Testis (tissue), 2 donors: ENCODE data around the gene FXYD2.

Source experiments
- CTCF ChIP-seq, 3 experiments: fragments of 450-650 bp in 2 of 3; fragments of 200-600 bp in 1 of 3; sonication (generic) in 1 of 3; IDR thresholded peaks; one replicate each; pipeline ENCODE4 v1.5.1; 2016 to 2019; ENCODE audit warnings: antibody characterized with exemption in 3 of 3, mild to moderate bottlenecking in 2 of 3, moderate library complexity in 1 of 3
- POLR2A ChIP-seq: fragments of 450-650 bp; IDR thresholded peaks from one replicate; pipeline ENCODE4 v1.6.1; 2017; ENCODE audit warnings: antibody characterized with exemption, mild to moderate bottlenecking, moderate library complexity

GRCh38 chr11:117828611-117829368, 4.2 kb upstream of the FXYD2 start:
- TF ChIP-seq CTCF (IDR thresholded peaks at IDR 0.05) (no peak), POLR2A (no peak)
